K562 (cell line): Measurements from ENCODE around the gene SOCS3. TPM values are rescaled to one million over a fixed set of nuclear protein-coding genes. Genes with fewer than 3 reads are reported as not detected.

Experiments used
- CAMTA2 ChIP-seq: fragments of 250-450 bp; sonication (Bioruptor Pico); conservative IDR thresholded peaks from 2 replicates; pipeline ENCODE4 v1.5.1; 2022
- HMG20B ChIP-seq: fragments of 250-450 bp; sonication (Bioruptor Pico); IDR thresholded peaks from 2 replicates; pipeline ENCODE4 v1.5.0; 2021; ENCODE audit warnings: mild to moderate bottlenecking
- NFRKB ChIP-seq: fragments of 450-650 bp; IDR thresholded peaks from 2 replicates; pipeline ENCODE4 v1.6.1; 2016; ENCODE audit warnings: low read depth
- POLR2AphosphoS5 ChIP-seq: IDR thresholded peaks from 2 replicates; pipeline ENCODE4 v1.6.1; 2011; ENCODE audit warnings: mild to moderate bottlenecking, low read depth, low read length, moderate library complexity; ENCODE audit not compliant: control insufficient read depth, insufficient read depth
- SIN3A ChIP-seq, 2 experiments: fragments of 150-350 bp in 1 of 2; IDR thresholded peaks; 2 replicates each; pipeline ENCODE4 v1.6.1; 2011 to 2016; ENCODE audit warnings: borderline replicate concordance in 2 of 2, low read depth in 2 of 2, low read length in 2 of 2, mild to moderate bottlenecking in 2 of 2, moderate library complexity in 2 of 2; ENCODE audit not compliant: control insufficient read depth in 1 of 2
- SMC3 ChIP-seq: conservative IDR thresholded peaks from 2 replicates; pipeline ENCODE4 v1.6.1; 2011; ENCODE audit warnings: low read depth, low read length, improper control_type of control experiment; ENCODE audit not compliant: insufficient read depth
- SPI1 ChIP-seq: IDR thresholded peaks from 2 replicates; pipeline ENCODE4 v1.6.1; 2011; ENCODE audit warnings: low read depth, low read length, control low read depth, borderline replicate concordance
- ZC3H4 ChIP-seq: sonication (generic); formaldehyde crosslinking; IDR thresholded peaks from 2 replicates; pipeline ENCODE4 v1.9.0; 2021; ENCODE audit warnings: missing genetic modification reagents, borderline replicate concordance
- ZKSCAN3 ChIP-seq: fragments of 250-450 bp; sonication (Bioruptor Pico); IDR thresholded peaks from 2 replicates; pipeline ENCODE4 v1.4.0; 2020
- ZNF197 ChIP-seq: fragments of 200-800 bp; sonication (Bioruptor generic); IDR thresholded peaks from 2 replicates; pipeline ENCODE4 v1.6.1; 2016; ENCODE audit warnings: low read depth, missing genetic modification characterization, missing compliant biosample characterization
- ZNF274 ChIP-seq: IDR thresholded peaks from 2 replicates; pipeline ENCODE4 v1.6.1; 2011; ENCODE audit warnings: low read depth, mild to moderate bottlenecking, low read length, moderate library complexity, borderline replicate concordance
- polyA plus RNA-seq, 8 experiments: library from polyadenylated mRNA; depleted of rRNA in 4 of 8; stranded (reverse) in 5 of 8; unstranded in 3 of 8; fragments of >200 nt; fragmentation: Nextera tagmentation in 2 of 8; fragmentation: Illumina TruSeq in 1 of 8; extraction: Ambion mirVana in 2 of 8; extraction: Trizol in 1 of 8; gene quantifications; 2 replicates each; pipeline versions ENCODE4 v1.2.1 to v1.2.3, GENCODE V29; 2011 to 2014; ENCODE audit warnings: inconsistent platforms in 1 of 8, missing spikeins in 1 of 8
- total RNA-seq, 7 experiments: library from RNA; depleted of rRNA in 6 of 7; stranded (reverse); fragments of >200 nt in 6 of 7; fragmentation: Illumina TruSeq in 2 of 7; extraction: Trizol in 2 of 7; gene quantifications; 2 replicates each; pipeline versions ENCODE4 v1.2.1 to v1.2.3, GENCODE V29; 2011 to 2021; ENCODE audit warnings: low replicate concordance in 1 of 7
- TF ChIP-seq, protein P1 (sequence below): sonication (generic); formaldehyde crosslinking; IDR thresholded peaks from 2 replicates; pipeline ENCODE4 v1.8.0; 2022; ENCODE audit warnings: mild to moderate bottlenecking, missing genetic modification reagents
- TF ChIP-seq, protein P2 (sequence below): fragments of 250-450 bp; sonication (Bioruptor Pico); IDR thresholded peaks from 2 replicates; pipeline ENCODE4 v1.4.0; 2020; ENCODE audit warnings: borderline replicate concordance
- TF ChIP-seq, protein P3 (sequence below): fragments of 250-450 bp; sonication (Bioruptor Pico); IDR thresholded peaks from 2 replicates; pipeline ENCODE4 v1.8.0; 2021; ENCODE audit warnings: moderate library complexity, mild to moderate bottlenecking, inconsistent platforms
- TF ChIP-seq, protein P4 (sequence below): fragments of 450-650 bp; conservative IDR thresholded peaks from 2 replicates; pipeline ENCODE4 v1.6.1; 2016; ENCODE audit warnings: missing genetic modification characterization, low read depth, mild to moderate bottlenecking, missing compliant biosample characterization, moderate library complexity

Gene SOCS3
- total and polyA plus RNA-seq, 9 of the 15 experiments (the other 6 are each of a cell fraction or from before 2014, with no cell fraction given): 0.56 to 38.9 (median 13.7) TPM

DNA sequence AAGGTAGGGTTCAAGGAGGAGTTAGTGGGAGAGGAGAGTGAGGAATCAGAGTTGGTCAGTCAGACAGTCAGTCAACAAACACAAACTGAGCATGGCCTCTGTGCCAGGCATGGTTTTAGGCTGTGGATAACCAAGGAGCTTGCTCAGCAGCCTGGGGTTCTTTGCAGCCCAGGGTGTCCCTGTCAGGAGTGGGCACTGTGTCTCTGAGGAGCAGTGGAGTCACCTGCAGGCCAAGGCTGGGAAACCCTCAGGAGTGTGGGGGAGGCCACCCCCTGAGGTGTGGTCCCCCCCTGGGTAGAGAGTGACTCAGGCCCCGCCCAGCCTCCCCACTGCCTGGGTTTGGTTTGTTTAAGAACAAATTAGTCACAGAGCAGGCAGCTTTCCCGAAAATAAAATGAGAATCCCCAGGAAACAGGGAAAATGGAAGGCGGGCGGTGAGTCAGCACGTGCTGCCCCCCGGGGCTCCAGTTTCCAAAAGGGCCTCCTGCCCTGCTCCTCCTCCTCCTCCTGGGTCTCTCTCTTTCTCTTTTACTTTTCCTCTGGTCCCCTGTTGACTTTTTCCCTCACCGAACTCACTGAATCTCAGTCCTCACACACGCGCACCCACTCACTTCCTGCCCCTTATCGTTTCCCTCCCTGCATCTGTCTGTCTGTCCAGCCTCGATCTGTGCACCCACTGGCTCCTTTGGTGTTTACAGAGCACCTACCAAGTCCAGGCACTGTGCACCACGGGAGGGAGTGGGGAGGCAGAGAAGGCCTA is 44.3 kb downstream of the SOCS3 start (continued):
- TF ChIP-seq SIN3A (IDR thresholded peaks at IDR 0.05; ENCODE audit: borderline replicate concordance in 2 of 2, control insufficient read depth in 1 of 2, low read depth in 2 of 2, low read length in 2 of 2) (no peak), ZNF274 (no peak), ZKSCAN3 (CRISPR knock-in tag) (no peak), SPI1 (no peak), SMC3 (0 out of 2 replicates have a peak, but pooled peaks have one; percentile 13), CAMTA2 (CRISPR knock-in tag) (no peak), POLR2AphosphoS5 (peak; percentile 78), HMG20B (CRISPR knock-in tag) (no peak), NFRKB (no peak), ZNF197 (no peak), ZC3H4 (CRISPR knock-in tag) (no peak)
- TF ChIP-seq, protein P1, sequence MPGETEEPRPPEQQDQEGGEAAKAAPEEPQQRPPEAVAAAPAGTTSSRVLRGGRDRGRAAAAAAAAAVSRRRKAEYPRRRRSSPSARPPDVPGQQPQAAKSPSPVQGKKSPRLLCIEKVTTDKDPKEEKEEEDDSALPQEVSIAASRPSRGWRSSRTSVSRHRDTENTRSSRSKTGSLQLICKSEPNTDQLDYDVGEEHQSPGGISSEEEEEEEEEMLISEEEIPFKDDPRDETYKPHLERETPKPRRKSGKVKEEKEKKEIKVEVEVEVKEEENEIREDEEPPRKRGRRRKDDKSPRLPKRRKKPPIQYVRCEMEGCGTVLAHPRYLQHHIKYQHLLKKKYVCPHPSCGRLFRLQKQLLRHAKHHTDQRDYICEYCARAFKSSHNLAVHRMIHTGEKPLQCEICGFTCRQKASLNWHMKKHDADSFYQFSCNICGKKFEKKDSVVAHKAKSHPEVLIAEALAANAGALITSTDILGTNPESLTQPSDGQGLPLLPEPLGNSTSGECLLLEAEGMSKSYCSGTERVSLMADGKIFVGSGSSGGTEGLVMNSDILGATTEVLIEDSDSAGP (CRISPR knock-in tag): no peak
- TF ChIP-seq, protein P2, sequence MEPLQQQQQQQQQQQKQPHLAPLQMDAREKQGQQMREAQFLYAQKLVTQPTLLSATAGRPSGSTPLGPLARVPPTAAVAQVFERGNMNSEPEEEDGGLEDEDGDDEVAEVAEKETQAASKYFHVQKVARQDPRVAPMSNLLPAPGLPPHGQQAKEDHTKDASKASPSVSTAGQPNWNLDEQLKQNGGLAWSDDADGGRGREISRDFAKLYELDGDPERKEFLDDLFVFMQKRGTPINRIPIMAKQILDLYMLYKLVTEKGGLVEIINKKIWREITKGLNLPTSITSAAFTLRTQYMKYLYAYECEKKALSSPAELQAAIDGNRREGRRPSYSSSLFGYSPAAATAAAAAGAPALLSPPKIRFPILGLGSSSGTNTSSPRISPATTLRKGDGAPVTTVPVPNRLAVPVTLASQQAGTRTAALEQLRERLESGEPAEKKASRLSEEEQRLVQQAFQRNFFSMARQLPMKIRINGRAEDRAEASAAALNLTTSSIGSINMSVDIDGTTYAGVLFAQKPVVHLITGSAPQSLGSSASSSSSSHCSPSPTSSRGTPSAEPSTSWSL (CRISPR knock-in tag): no peak
- TF ChIP-seq, protein P3, sequence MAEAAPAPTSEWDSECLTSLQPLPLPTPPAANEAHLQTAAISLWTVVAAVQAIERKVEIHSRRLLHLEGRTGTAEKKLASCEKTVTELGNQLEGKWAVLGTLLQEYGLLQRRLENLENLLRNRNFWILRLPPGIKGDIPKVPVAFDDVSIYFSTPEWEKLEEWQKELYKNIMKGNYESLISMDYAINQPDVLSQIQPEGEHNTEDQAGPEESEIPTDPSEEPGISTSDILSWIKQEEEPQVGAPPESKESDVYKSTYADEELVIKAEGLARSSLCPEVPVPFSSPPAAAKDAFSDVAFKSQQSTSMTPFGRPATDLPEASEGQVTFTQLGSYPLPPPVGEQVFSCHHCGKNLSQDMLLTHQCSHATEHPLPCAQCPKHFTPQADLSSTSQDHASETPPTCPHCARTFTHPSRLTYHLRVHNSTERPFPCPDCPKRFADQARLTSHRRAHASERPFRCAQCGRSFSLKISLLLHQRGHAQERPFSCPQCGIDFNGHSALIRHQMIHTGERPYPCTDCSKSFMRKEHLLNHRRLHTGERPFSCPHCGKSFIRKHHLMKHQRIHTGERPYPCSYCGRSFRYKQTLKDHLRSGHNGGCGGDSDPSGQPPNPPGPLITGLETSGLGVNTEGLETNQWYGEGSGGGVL (CRISPR knock-in tag): no peak
- TF ChIP-seq, protein P4, sequence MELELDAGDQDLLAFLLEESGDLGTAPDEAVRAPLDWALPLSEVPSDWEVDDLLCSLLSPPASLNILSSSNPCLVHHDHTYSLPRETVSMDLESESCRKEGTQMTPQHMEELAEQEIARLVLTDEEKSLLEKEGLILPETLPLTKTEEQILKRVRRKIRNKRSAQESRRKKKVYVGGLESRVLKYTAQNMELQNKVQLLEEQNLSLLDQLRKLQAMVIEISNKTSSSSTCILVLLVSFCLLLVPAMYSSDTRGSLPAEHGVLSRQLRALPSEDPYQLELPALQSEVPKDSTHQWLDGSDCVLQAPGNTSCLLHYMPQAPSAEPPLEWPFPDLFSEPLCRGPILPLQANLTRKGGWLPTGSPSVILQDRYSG (tag): no peak
